ENCODE data around the gene CFAP107.
A peak's percentile ranks its signal among the peaks of the same experiment; 100 is the strongest.
"Not testable (repeated sequence)": the region's sequence is repeated elsewhere in the genome, so short reads cannot be mapped to it uniquely, and the experiment has no call there.

The CFAP107 gene

GRCh38 chr1:12781488-12781887 is 35.5 kb downstream of the CFAP107 start:
- peak in 1 of 2 experiments; percentile 12 for DNase-seq

GRCh38 chr1:12783783-12784182 is 37.8 kb downstream of the CFAP107 start:
- peak; percentile 2 to 37 for DNase-seq

GRCh38 chr1:12784729-12785128 is 38.7 kb downstream of the CFAP107 start:
- DNase-seq: not testable (repeated sequence)

- DNase-seq: not testable (repeated sequence)
Observed at GRCh38 chr1:12791097-12791496, 45.1 kb downstream of the CFAP107 start, which contains the start of gene PRAMEF1. Gene PRAMEF1, plus strand, starts transcription at chr1:12791397. Its CDS starts 1,831 bp downstream, at chr1:12793228.

- no peak for DNase-seq
Observed at GRCh38 chr1:12798911-12799310, 52.9 kb downstream of the CFAP107 start.

GRCh38 chr1:12799730-12800129 is 53.7 kb downstream of the CFAP107 start:
- DNase-seq: no peak

- no peak for DNase-seq
Observed at GRCh38 chr1:12809933-12810332, 63.9 kb downstream of the CFAP107 start.

- DNase-seq: no peak
Observed at GRCh38 chr1:12810691-12811408, 64.8 kb downstream of the CFAP107 start.

GRCh38 chr1:12811409-12811784 is 65.4 kb downstream of the CFAP107 start:
- DNase-seq: no peak
